HepG2 (cell line): ENCODE data around the gene SPA17. TPM values are rescaled to one million over a fixed set of nuclear protein-coding genes. Genes with fewer than 3 reads are reported as not detected.

Source experiments
- CBX2 ChIP-seq, 2 experiments: fragments of 200-600 bp in 1 of 2; sonication (generic); formaldehyde crosslinking in 1 of 2; IDR thresholded peaks; 2 replicates each; pipeline versions ENCODE4 v1.7.0 to v1.8.1; 2018 to 2022; ENCODE audit warnings: low read depth in 2 of 2, low read length in 1 of 2, mild to moderate bottlenecking in 1 of 2, missing genetic modification reagents in 1 of 2
- CHD4 ChIP-seq: fragments of 200-600 bp; sonication (generic); IDR thresholded peaks from 2 replicates; pipeline ENCODE4 v1.7.0; 2017; ENCODE audit warnings: mild to moderate bottlenecking, low read length, borderline replicate concordance
- ESRRA ChIP-seq: sonication (generic); formaldehyde crosslinking; IDR thresholded peaks from 2 replicates; pipeline ENCODE4 v1.5.1; 2020; ENCODE audit warnings: mild to moderate bottlenecking, low read depth, missing genetic modification reagents
- FOXA3 ChIP-seq: IDR thresholded peaks from 2 replicates; pipeline ENCODE4 v1.6.1; 2016; ENCODE audit warnings: missing genetic modification reagents, missing compliant biosample characterization
- LBX2 ChIP-seq: sonication (generic); formaldehyde crosslinking; IDR thresholded peaks from 2 replicates; pipeline ENCODE4 v1.5.0; 2020; ENCODE audit warnings: missing genetic modification reagents, mild to moderate bottlenecking, borderline replicate concordance
- MED13 ChIP-seq: sonication (generic); formaldehyde crosslinking; IDR thresholded peaks from 2 replicates; pipeline ENCODE4 v1.5.0; 2020; ENCODE audit warnings: missing genetic modification reagents
- MEF2D ChIP-seq: sonication (generic); formaldehyde crosslinking; IDR thresholded peaks from 2 replicates; pipeline ENCODE4 v1.5.1; 2020; ENCODE audit warnings: mild to moderate bottlenecking, missing genetic modification reagents
- MTA3 ChIP-seq: sonication (generic); formaldehyde crosslinking; IDR thresholded peaks from 2 replicates; pipeline ENCODE4 v1.4.0; 2020; ENCODE audit warnings: missing genetic modification reagents
- MYNN ChIP-seq: sonication (generic); formaldehyde crosslinking; IDR thresholded peaks from 2 replicates; pipeline ENCODE4 v1.4.0; 2020; ENCODE audit warnings: mild to moderate bottlenecking, low read depth, missing genetic modification reagents
- NONO ChIP-seq, 2 experiments: fragments of 450-650 bp in 1 of 2; sonication (generic) in 1 of 2; formaldehyde crosslinking in 1 of 2; IDR thresholded peaks in 1 of 2; conservative IDR thresholded peaks in 1 of 2; 2 replicates each; pipeline versions ENCODE4 v1.6.1 to v1.8.0; 2017 to 2022; ENCODE audit warnings: mild to moderate bottlenecking in 1 of 2, missing genetic modification reagents in 1 of 2, moderate library complexity in 1 of 2
- NRL ChIP-seq: sonication (generic); formaldehyde crosslinking; IDR thresholded peaks from 2 replicates; pipeline ENCODE4 v1.5.0; 2020; ENCODE audit warnings: missing genetic modification reagents, mild to moderate bottlenecking, moderate library complexity, borderline replicate concordance
- PTBP1 ChIP-seq: fragments of 200-400 bp; formaldehyde crosslinking; IDR thresholded peaks from 2 replicates; pipeline ENCODE4 v1.6.1; 2018; ENCODE audit warnings: low read length, low read depth; ENCODE audit not compliant: poor library complexity, severe bottlenecking
- REL ChIP-seq: sonication (generic); formaldehyde crosslinking; conservative IDR thresholded peaks from 2 replicates; pipeline ENCODE4 v1.8.0; 2022; ENCODE audit warnings: mild to moderate bottlenecking, missing genetic modification reagents, moderate library complexity
- REXO4 ChIP-seq: sonication (generic); formaldehyde crosslinking; IDR thresholded peaks from 2 replicates; pipeline ENCODE4 v1.8.0; 2022; ENCODE audit warnings: missing genetic modification reagents, mild to moderate bottlenecking, borderline replicate concordance
- SRSF1 ChIP-seq: fragments of 200-400 bp; formaldehyde crosslinking; optimal IDR thresholded peaks from 2 replicates; pipeline ENCODE3; 2017; ENCODE audit warnings: mild to moderate bottlenecking, low read depth, low read length, moderate library complexity
- ZBTB14 ChIP-seq: sonication (generic); formaldehyde crosslinking; IDR thresholded peaks from 2 replicates; pipeline ENCODE4 v1.4.0; 2020; ENCODE audit warnings: missing genetic modification reagents
- ZMAT5 ChIP-seq: sonication (generic); formaldehyde crosslinking; IDR thresholded peaks from 2 replicates; pipeline ENCODE4 v1.5.0; 2020; ENCODE audit warnings: mild to moderate bottlenecking, low read depth, missing genetic modification reagents, borderline replicate concordance
- ZNF230 ChIP-seq: sonication (generic); formaldehyde crosslinking; IDR thresholded peaks from 2 replicates; pipeline ENCODE4 v1.4.0; 2020; ENCODE audit warnings: mild to moderate bottlenecking, missing genetic modification reagents
- ZNF24 ChIP-seq: fragments of 450-650 bp; IDR thresholded peaks from 2 replicates; pipeline ENCODE4 v1.6.1; 2017; ENCODE audit warnings: antibody characterized with exemption, mild to moderate bottlenecking
- ZNF276 ChIP-seq: sonication (generic); formaldehyde crosslinking; IDR thresholded peaks from 2 replicates; pipeline ENCODE4 v1.4.0; 2020; ENCODE audit warnings: mild to moderate bottlenecking, low read depth, missing genetic modification reagents
- ZNF441 ChIP-seq: sonication (generic); formaldehyde crosslinking; IDR thresholded peaks from 2 replicates; pipeline ENCODE4 v1.7.0; 2021; ENCODE audit warnings: missing genetic modification reagents, borderline replicate concordance
- ZNF784 ChIP-seq: sonication (generic); formaldehyde crosslinking; IDR thresholded peaks from 2 replicates; pipeline ENCODE4 v1.5.1; 2020; ENCODE audit warnings: missing genetic modification reagents, mild to moderate bottlenecking, borderline replicate concordance
- polyA plus RNA-seq, 8 experiments: library from polyadenylated mRNA; depleted of rRNA in 3 of 8; stranded (reverse) in 7 of 8; unstranded in 1 of 8; fragments of >200 nt; fragmentation: Illumina TruSeq in 4 of 8; extraction: Trizol in 4 of 8; gene quantifications; 2 replicates each; pipeline versions ENCODE4 v1.2.1 to v1.2.3, GENCODE V29; 2011 to 2016; ENCODE audit warnings: low read depth in 4 of 8, missing spikeins in 1 of 8, mixed read lengths in 1 of 8; ENCODE audit not compliant: insufficient read depth in 1 of 8
- total RNA-seq, 5 experiments: library from RNA; depleted of rRNA; stranded (reverse); fragments of >200 nt; fragmentation: Illumina TruSeq; extraction: Trizol; gene quantifications; 2 replicates each; pipeline ENCODE4 v1.2.3, GENCODE V29; 2016; ENCODE audit warnings: low read depth in 1 of 5

The SPA17 gene
- total and polyA plus RNA-seq, 2 of the 13 experiments (the other 11 are each of a cell fraction or from before 2014, with no cell fraction given), result 4.4 to 8.4 TPM

- TF ChIP-seq ZNF784 (CRISPR knock-in tag), result 0 out of 2 replicates have a peak, but pooled peaks have one; percentile 18
- TF ChIP-seq ZNF276 (CRISPR knock-in tag), result no peak
- no peak for TF ChIP-seq ZMAT5 (CRISPR knock-in tag)
- no peak for TF ChIP-seq CHD4
- TF ChIP-seq NONO (IDR thresholded peaks at IDR 0.05), result no peak
- peak; percentile 84 for TF ChIP-seq NONO (CRISPR knock-in tag; conservative IDR thresholded peaks at IDR 0.05)
- no peak for TF ChIP-seq REL (CRISPR knock-in tag)
- no peak for TF ChIP-seq MYNN (CRISPR knock-in tag)
- TF ChIP-seq MED13 (CRISPR knock-in tag), result no peak
- peak; percentile 9; the same call in 1 of the 2 replicates for TF ChIP-seq FOXA3 (CRISPR knock-in tag)
- TF ChIP-seq REXO4 (CRISPR knock-in tag), result no peak
- TF ChIP-seq MEF2D (CRISPR knock-in tag), result no peak
- TF ChIP-seq PTBP1, result peak; percentile 97
- TF ChIP-seq LBX2 (CRISPR knock-in tag), result no peak
- no peak for TF ChIP-seq ZNF24
- TF ChIP-seq ESRRA (CRISPR knock-in tag), result 0 out of 2 replicates have a peak, but pooled peaks have one; percentile 32
- peak; percentile 23; the same call in 1 of the 2 replicates for TF ChIP-seq ZNF441 (CRISPR knock-in tag)
- TF ChIP-seq SRSF1, result no peak
- peak; percentile 68; the same call in 1 of the 2 replicates for TF ChIP-seq NRL (CRISPR knock-in tag)
- TF ChIP-seq CBX2 (IDR thresholded peaks at IDR 0.05; ENCODE audit: low read depth, low read length), result no peak
- TF ChIP-seq CBX2 (CRISPR knock-in tag; IDR thresholded peaks at IDR 0.05; ENCODE audit: low read depth), result no peak
- TF ChIP-seq ZBTB14 (CRISPR knock-in tag), result no peak
- peak; percentile 65 for TF ChIP-seq ZNF230
- no peak for TF ChIP-seq MTA3 (CRISPR knock-in tag)
These were observed at the start of gene SPA17, which contains the start of gene SIAE (continued) for GRCh38 chr11:124673333-124674167.
